Measurements from ENCODE around the gene PNPLA7.

- TF ChIP-seq NBN (conservative IDR thresholded peaks at IDR 0.05) (no peak), YY1 (IDR thresholded peaks at IDR 0.05; ENCODE audit: insufficient read depth, insufficient replicate concordance, low read depth, low read length) (no peak), DDIT3 (CRISPR knock-in tag; IDR thresholded peaks at IDR 0.05) (no peak)
- TF ChIP-seq, protein P1, sequence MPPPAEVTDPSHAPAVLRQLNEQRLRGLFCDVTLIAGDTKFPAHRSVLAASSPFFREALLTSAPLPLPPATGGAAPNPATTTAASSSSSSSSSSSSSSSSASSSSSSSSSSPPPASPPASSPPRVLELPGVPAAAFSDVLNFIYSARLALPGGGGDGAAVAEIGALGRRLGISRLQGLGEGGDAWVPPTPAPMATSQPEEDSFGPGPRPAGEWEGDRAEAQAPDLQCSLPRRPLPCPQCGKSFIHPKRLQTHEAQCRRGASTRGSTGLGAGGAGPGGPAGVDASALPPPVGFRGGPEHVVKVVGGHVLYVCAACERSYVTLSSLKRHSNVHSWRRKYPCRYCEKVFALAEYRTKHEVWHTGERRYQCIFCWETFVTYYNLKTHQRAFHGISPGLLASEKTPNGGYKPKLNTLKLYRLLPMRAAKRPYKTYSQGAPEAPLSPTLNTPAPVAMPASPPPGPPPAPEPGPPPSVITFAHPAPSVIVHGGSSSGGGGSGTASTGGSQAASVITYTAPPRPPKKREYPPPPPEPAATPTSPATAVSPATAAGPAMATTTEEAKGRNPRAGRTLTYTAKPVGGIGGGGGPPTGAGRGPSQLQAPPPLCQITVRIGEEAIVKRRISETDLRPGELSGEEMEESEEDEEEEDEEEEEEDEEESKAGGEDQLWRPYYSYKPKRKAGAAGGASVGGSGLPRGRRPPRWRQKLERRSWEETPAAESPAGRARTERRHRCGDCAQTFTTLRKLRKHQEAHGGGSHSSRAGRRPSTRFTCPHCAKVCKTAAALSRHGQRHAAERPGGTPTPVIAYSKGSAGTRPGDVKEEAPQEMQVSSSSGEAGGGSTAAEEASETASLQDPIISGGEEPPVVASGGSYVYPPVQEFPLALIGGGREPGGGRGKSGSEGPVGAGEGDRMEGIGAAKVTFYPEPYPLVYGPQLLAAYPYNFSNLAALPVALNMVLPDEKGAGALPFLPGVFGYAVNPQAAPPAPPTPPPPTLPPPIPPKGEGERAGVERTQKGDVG (CRISPR knock-in tag; IDR thresholded peaks at IDR 0.05; ENCODE audit: borderline replicate concordance), result no peak
- TF ChIP-seq, protein P2, sequence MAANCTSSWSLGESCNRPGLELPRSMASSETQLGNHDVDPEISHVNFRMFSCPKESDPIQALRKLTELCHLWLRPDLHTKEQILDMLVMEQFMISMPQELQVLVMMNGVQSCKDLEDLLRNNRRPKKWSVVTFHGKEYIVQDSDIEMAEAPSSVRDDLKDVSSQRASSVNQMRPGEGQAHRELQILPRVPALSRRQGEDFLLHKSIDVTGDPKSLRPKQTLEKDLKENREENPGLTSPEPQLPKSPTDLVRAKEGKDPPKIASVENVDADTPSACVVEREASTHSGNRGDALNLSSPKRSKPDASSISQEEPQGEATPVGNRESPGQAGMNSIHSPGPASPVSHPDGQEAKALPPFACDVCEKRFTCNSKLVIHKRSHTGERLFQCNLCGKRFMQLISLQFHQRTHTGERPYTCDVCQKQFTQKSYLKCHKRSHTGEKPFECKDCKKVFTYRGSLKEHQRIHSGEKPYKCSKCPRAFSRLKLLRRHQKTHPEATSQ (CRISPR knock-in tag; IDR thresholded peaks at IDR 0.05; ENCODE audit: borderline replicate concordance), result no peak
These were observed 121.2 kb downstream of the PNPLA7 start for GRCh38 chr9:137428841-137429545.

Measured in HepG2 (cell line).